Measurements from ENCODE around the gene STK16. TPM values are rescaled to one million over a fixed set of nuclear protein-coding genes. Genes with fewer than 3 reads are reported as not detected.

Gene STK16
- total and polyA plus RNA-seq, 2 donors: 11.2 to 36.3 TPM

GRCh38 chr2:219245899-219246230 lies 586 bp downstream of the STK16 start:
- Histone ChIP-seq H3K4me3 (ENCODE audit: low read depth, low read length) (peak overlapping the region; percentile 80), H3K27ac (ENCODE audit: low read depth) (peak overlapping the region; percentile 95), H3K36me3 (ENCODE audit: insufficient read depth) (no peaks in the 10 kb centered on the region), H3K4me1 (ENCODE audit: insufficient read depth) (no peaks in the 10 kb centered on the region)
- no peak for DNase-seq (ENCODE audit: extremely low spot score)
- 13% methylated on average over 10 of the region's 10 CpGs for WGBS

- H3K27ac ChIP-seq (ENCODE audit: low read depth): no peak overlapping the region
Observed at GRCh38 chr2:219246559-219246958, 1.3 kb downstream of the STK16 start.

GRCh38 chr2:219247678-219248642 lies 2.7 kb downstream of the STK16 start:
- WGBS: 86% methylated on average over 17 of the region's 17 CpGs
- Histone ChIP-seq H3K4me1 (ENCODE audit: insufficient read depth) (no peaks in the 10 kb centered on the region), H3K27ac (ENCODE audit: low read depth) (no peak overlapping the region), H3K36me3 (ENCODE audit: insufficient read depth) (no peaks in the 10 kb centered on the region), H3K4me3 (ENCODE audit: low read depth, low read length) (no peak overlapping the region)
- DNase-seq (ENCODE audit: extremely low spot score): no peak

More at GRCh38 chr2:219246559-219246958, 1.3 kb downstream of the STK16 start:
- Histone ChIP-seq H3K36me3 (ENCODE audit: insufficient read depth) (no peaks in the 10 kb centered on the region), H3K4me1 (ENCODE audit: insufficient read depth) (no peaks in the 10 kb centered on the region), H3K4me3 (ENCODE audit: low read depth, low read length) (no peak overlapping the region)
- no peak for DNase-seq (ENCODE audit: extremely low spot score)
- WGBS: 95% methylated on average over 10 of the region's 10 CpGs

- Histone ChIP-seq H3K4me1 (ENCODE audit: insufficient read depth) (no peaks in the 10 kb centered on the region), H3K4me3 (ENCODE audit: low read depth, low read length) (no peak overlapping the region)
- whole genome bisulfite sequencing: 77% methylated on average over 2 of the region's 2 CpGs
Observed at GRCh38 chr2:219248845-219249202, 3.5 kb downstream of the STK16 start.

GRCh38 chr2:219249203-219249980 lies 4.1 kb downstream of the STK16 start:
- WGBS: 24% methylated on average over 7 of the region's 7 CpGs
- no peaks in the 10 kb centered on the region for H3K4me1 ChIP-seq (ENCODE audit: insufficient read depth)
- H3K36me3 ChIP-seq (ENCODE audit: insufficient read depth): no peaks in the 10 kb centered on the region
- peak overlapping the region; percentile 71 for H3K27ac ChIP-seq (ENCODE audit: low read depth)
- H3K4me3 ChIP-seq (ENCODE audit: low read depth, low read length): no peak overlapping the region
- peak; percentile 76 for DNase-seq (ENCODE audit: extremely low spot score)

More at GRCh38 chr2:219248845-219249202, 3.5 kb downstream of the STK16 start:
- Histone ChIP-seq H3K36me3 (ENCODE audit: insufficient read depth) (no peaks in the 10 kb centered on the region), H3K27ac (ENCODE audit: low read depth) (peak overlapping the region; percentile 71)
- DNase-seq (ENCODE audit: extremely low spot score): no peak

GRCh38 chr2:219250049-219250781 lies 4.9 kb downstream of the STK16 start:
- WGBS: 75% methylated on average over 22 of the region's 22 CpGs
- no peaks in the 10 kb centered on the region for H3K4me1 ChIP-seq (ENCODE audit: insufficient read depth)

GRCh38 chr2:219251656-219252055 lies 6.4 kb downstream of the STK16 start:
- no peaks in the 10 kb centered on the region for H3K36me3 ChIP-seq (ENCODE audit: insufficient read depth)
- H3K4me3 ChIP-seq (ENCODE audit: low read depth, low read length): no peak overlapping the region
- 81% methylated on average over 6 of the region's 6 CpGs for WGBS
- no peak overlapping the region for H3K27ac ChIP-seq (ENCODE audit: low read depth)
- no peak for DNase-seq (ENCODE audit: extremely low spot score)
- H3K4me1 ChIP-seq (ENCODE audit: insufficient read depth): no peaks in the 10 kb centered on the region

More at GRCh38 chr2:219250049-219250781, 4.9 kb downstream of the STK16 start:
- Histone ChIP-seq H3K27ac (ENCODE audit: low read depth) (peak overlapping the region; percentile 71), H3K4me3 (ENCODE audit: low read depth, low read length) (no peak overlapping the region), H3K36me3 (ENCODE audit: insufficient read depth) (no peaks in the 10 kb centered on the region)
- DNase-seq (ENCODE audit: extremely low spot score): no peak

- Histone ChIP-seq H3K36me3 (ENCODE audit: insufficient read depth) (no peaks in the 10 kb centered on the region), H3K4me3 (ENCODE audit: low read depth, low read length) (peak overlapping the region; percentile 59), H3K4me1 (ENCODE audit: insufficient read depth) (no peaks in the 10 kb centered on the region), H3K27ac (ENCODE audit: low read depth) (peak overlapping the region; percentile 28)
- no peak for DNase-seq (ENCODE audit: extremely low spot score)
- 69% methylated on average over 5 of the region's 5 CpGs for WGBS
Observed at GRCh38 chr2:219252084-219252483, 6.8 kb downstream of the STK16 start.

- no peaks in the 10 kb centered on the region for H3K4me1 ChIP-seq (ENCODE audit: insufficient read depth)
Observed at GRCh38 chr2:219252570-219252899, 7.3 kb downstream of the STK16 start.

GRCh38 chr2:219252900-219253752 lies 7.8 kb downstream of the STK16 start, which contains the start of gene TUBA4B:
TSS of gene TUBA4B (plus strand) at chr2:219253243. CDS start at chr2:219253408, 165 bp downstream.
- DNase-seq (ENCODE audit: extremely low spot score): no peak
- WGBS: 4% methylated on average over 49 of the region's 49 CpGs
- Histone ChIP-seq H3K36me3 (ENCODE audit: insufficient read depth) (no peaks in the 10 kb centered on the region), H3K4me3 (ENCODE audit: low read depth, low read length) (peak within 1 kb of the TSS; percentile 59), H3K4me1 (ENCODE audit: insufficient read depth) (no peaks in the 10 kb centered on the region), H3K27ac (ENCODE audit: low read depth) (peak within 1 kb of the TSS; percentile 43)

More at GRCh38 chr2:219252570-219252899, 7.3 kb downstream of the STK16 start:
- no peak for DNase-seq (ENCODE audit: extremely low spot score)
- no peaks in the 10 kb centered on the region for H3K36me3 ChIP-seq (ENCODE audit: insufficient read depth)
- H3K4me3 ChIP-seq (ENCODE audit: low read depth, low read length): peak overlapping the region; percentile 59
- WGBS: 16% methylated on average over 9 of the region's 9 CpGs
- peak overlapping the region; percentile 1 for H3K27ac ChIP-seq (ENCODE audit: low read depth)

- WGBS: under 1% methylated on average over 76 of the region's 76 CpGs
- no peak for DNase-seq (ENCODE audit: extremely low spot score)
- Histone ChIP-seq H3K27ac (ENCODE audit: low read depth) (peak within 1 kb of the TSS; percentile 64), H3K4me3 (ENCODE audit: low read depth, low read length) (peak within 1 kb of the TSS; percentile 59), H3K36me3 (ENCODE audit: insufficient read depth) (no peaks in the 10 kb centered on the region), H3K4me1 (ENCODE audit: insufficient read depth) (no peaks in the 10 kb centered on the region)
Observed at GRCh38 chr2:219253753-219254589, 8.7 kb downstream of the STK16 start, which contains the start of gene TUBA4A. TSS of gene TUBA4A (minus strand) at chr2:219253918. CDS start at chr2:219253858, 60 bp downstream.
